GM04503 (cell line): ENCODE data around the gene PPP1R2.

Experiments used
- DNase-seq: peaks from one replicate; pipeline ENCODE4 v3.0.0-alpha.2; 2012; ENCODE audit warnings: low read depth

The PPP1R2 gene

GRCh38 chr3:195565716-195566115 lies 22.6 kb upstream of the PPP1R2 start:
- DNase-seq = no peak

- DNase-seq = no peak
Measured at GRCh38 chr3:195563317-195563716, 20.2 kb upstream of the PPP1R2 start.

GRCh38 chr3:195559723-195560409 lies 16.7 kb upstream of the PPP1R2 start:
- DNase-seq = no peak

GRCh38 chr3:195558602-195559001 lies 15.5 kb upstream of the PPP1R2 start:
- no peak for DNase-seq

- no peak for DNase-seq
Measured at GRCh38 chr3:195557322-195557721, 14.2 kb upstream of the PPP1R2 start.

- DNase-seq = no peak
Measured at GRCh38 chr3:195556390-195556789, 13.3 kb upstream of the PPP1R2 start.

GRCh38 chr3:195555110-195555509 lies 12.0 kb upstream of the PPP1R2 start:
- no peak for DNase-seq

- no peak for DNase-seq
Measured at GRCh38 chr3:195554458-195554857, 11.3 kb upstream of the PPP1R2 start.

- DNase-seq = no peak
Measured at GRCh38 chr3:195553268-195553667, 10.1 kb upstream of the PPP1R2 start.

- DNase-seq = no peak
Measured at GRCh38 chr3:195551381-195551978, 8.4 kb upstream of the PPP1R2 start.

- no peak for DNase-seq
Measured at GRCh38 chr3:195550723-195551122, 7.6 kb upstream of the PPP1R2 start.

- DNase-seq = no peak
Measured at GRCh38 chr3:195549931-195550519, 6.9 kb upstream of the PPP1R2 start.

GRCh38 chr3:195548987-195549386 lies 5.9 kb upstream of the PPP1R2 start:
- no peak for DNase-seq

- DNase-seq = no peak
Measured at GRCh38 chr3:195548501-195548900, 5.4 kb upstream of the PPP1R2 start.

- DNase-seq = no peak
Measured at GRCh38 chr3:195548006-195548405, 4.9 kb upstream of the PPP1R2 start.

GRCh38 chr3:195546130-195546560 lies 3.0 kb upstream of the PPP1R2 start:
- DNase-seq = peak; percentile 69

- DNase-seq = no peak
Measured at GRCh38 chr3:195544634-195545033, 1.5 kb upstream of the PPP1R2 start.

- DNase-seq = no peak
Measured at GRCh38 chr3:195544230-195544536, 1.1 kb upstream of the PPP1R2 start.

GRCh38 chr3:195543500-195544229 lies 540 bp upstream of the PPP1R2 start:
- DNase-seq = no peak

GRCh38 chr3:195542316-195542697 lies 818 bp downstream of the PPP1R2 start:
- DNase-seq = no peak

- no peak for DNase-seq
Measured at GRCh38 chr3:195540511-195540910, 2.6 kb downstream of the PPP1R2 start.

- no peak for DNase-seq
Measured at GRCh38 chr3:195540027-195540426, 3.1 kb downstream of the PPP1R2 start.

- DNase-seq = no peak
Measured at GRCh38 chr3:195539479-195539878, 3.6 kb downstream of the PPP1R2 start.
